ENCODE results near the gene UST. TPM values are rescaled to one million over a fixed set of nuclear protein-coding genes. Genes with fewer than 3 reads are reported as not detected.

Gene UST
- total and polyA plus RNA-seq, 2 of the 8 experiments (the other 6 are each of a cell fraction or from before 2014, with no cell fraction given) = 13.5 to 34.5 TPM

- TF ChIP-seq RXRA (IDR thresholded peaks at IDR 0.05; ENCODE audit: insufficient read depth, low read depth, low read length) (no peak), KDM5A (IDR thresholded peaks at IDR 0.05; ENCODE audit: low read length) (no peak), SAP30 (IDR thresholded peaks at IDR 0.05; ENCODE audit: insufficient read depth, insufficient replicate concordance, low read length) (no peak), JUN (IDR thresholded peaks at IDR 0.05; ENCODE audit: low read depth, low read length) (no peak), USF2 (IDR thresholded peaks at IDR 0.05; ENCODE audit: low read length) (no peak)
Measured at GRCh38 chr6:148720897-148721296, 25.9 kb upstream of the UST start (continued).

Data from H1 (cell line).